ENCODE measurements around the gene CTNNA1. TPM values are rescaled to one million over a fixed set of nuclear protein-coding genes. Genes with fewer than 3 reads are reported as not detected.
A peak's percentile ranks its signal among the peaks of the same experiment; 100 is the strongest.

CTNNA1 gene
- total RNA-seq, 1 donor from 2014 or later, result 359 TPM

GRCh38 chr5:138844812-138845513 lies 91.7 kb downstream of the CTNNA1 start:
- DNase-seq (ENCODE audit: low read depth) (peak; percentile 94), FAIRE-seq (peak; percentile 97)
- Histone ChIP-seq H2AFZ (ENCODE audit: low read depth, low read length) (no peak overlapping the region), H3K4me1 (ENCODE audit: insufficient read depth, low read length) (peaks cover 29% of the 10 kb centered on the region), H3K27me3 (ENCODE audit: insufficient read depth, low read length) (no peaks in the 10 kb centered on the region), H3K4me3 (ENCODE audit: insufficient read depth, low read depth, low read length) (no peak overlapping the region), H3K9ac (ENCODE audit: low read length) (peak overlapping the region; percentile 50), H3K36me3 (ENCODE audit: insufficient read depth, low read length) (peaks cover 2% of the 10 kb centered on the region), H4K20me1 (ENCODE audit: insufficient read depth, low read length) (peaks cover 71% of the 10 kb centered on the region), H3K9me3 (ENCODE audit: insufficient read depth, low read depth, low read length) (no peaks in the 10 kb centered on the region), H3K27ac (ENCODE audit: low read depth, low read length) (peak overlapping the region; percentile 59), H3K4me2 (ENCODE audit: low read length) (peak overlapping the region; percentile 65), H3K79me2 (ENCODE audit: insufficient read depth, low read length) (peaks cover 94% of the 10 kb centered on the region)
- H3K27me3 Mint-ChIP-seq (ENCODE audit: low read depth, unreplicated experiment), result no peaks in the 10 kb centered on the region
- TF ChIP-seq CTCF (IDR thresholded peaks at IDR 0.05; ENCODE audit: insufficient read depth, low read depth, low read length), result no peak
- no peak for TF ChIP-seq EZH2 (IDR thresholded peaks at IDR 0.05; ENCODE audit: insufficient read depth, low read length)
- H3K27ac Mint-ChIP-seq (ENCODE audit: unreplicated experiment), result peak overlapping the region; percentile 81
- peaks cover 2% of the 10 kb centered on the region for H3K36me3 Mint-ChIP-seq (ENCODE audit: low read depth, unreplicated experiment)
- H3K9me3 Mint-ChIP-seq (ENCODE audit: unreplicated experiment), result no peaks in the 10 kb centered on the region
- peak overlapping the region; percentile 40 for H3K4me3 Mint-ChIP-seq (ENCODE audit: unreplicated experiment)
- peaks cover 41% of the 10 kb centered on the region for H3K4me1 Mint-ChIP-seq (ENCODE audit: low read depth, unreplicated experiment)

- Histone ChIP-seq H3K4me1 (ENCODE audit: insufficient read depth, low read length) (peaks cover 16% of the 10 kb centered on the region), H3K9ac (ENCODE audit: low read length) (no peak overlapping the region), H3K79me2 (ENCODE audit: insufficient read depth, low read length) (peaks cover 90% of the 10 kb centered on the region), H3K36me3 (ENCODE audit: insufficient read depth, low read length) (peaks cover 2% of the 10 kb centered on the region), H2AFZ (ENCODE audit: low read depth, low read length) (no peak overlapping the region), H4K20me1 (ENCODE audit: insufficient read depth, low read length) (peaks cover 74% of the 10 kb centered on the region), H3K9me3 (ENCODE audit: insufficient read depth, low read depth, low read length) (no peaks in the 10 kb centered on the region), H3K4me2 (ENCODE audit: low read length) (no peak overlapping the region), H3K27ac (ENCODE audit: low read depth, low read length) (no peak overlapping the region), H3K27me3 (ENCODE audit: insufficient read depth, low read length) (no peaks in the 10 kb centered on the region), H3K4me3 (ENCODE audit: insufficient read depth, low read depth, low read length) (no peak overlapping the region)
- H3K9me3 Mint-ChIP-seq (ENCODE audit: unreplicated experiment), result no peaks in the 10 kb centered on the region
- no peak overlapping the region for H3K27ac Mint-ChIP-seq (ENCODE audit: unreplicated experiment)
- H3K4me1 Mint-ChIP-seq (ENCODE audit: low read depth, unreplicated experiment), result peaks cover 35% of the 10 kb centered on the region
- FAIRE-seq (no peak), DNase-seq (ENCODE audit: low read depth) (peak; percentile 51)
- H3K4me3 Mint-ChIP-seq (ENCODE audit: unreplicated experiment), result no peak overlapping the region
- no peak for TF ChIP-seq CTCF (IDR thresholded peaks at IDR 0.05; ENCODE audit: insufficient read depth, low read depth, low read length)
- TF ChIP-seq EZH2 (IDR thresholded peaks at IDR 0.05; ENCODE audit: insufficient read depth, low read length), result no peak
- H3K27me3 Mint-ChIP-seq (ENCODE audit: low read depth, unreplicated experiment), result no peaks in the 10 kb centered on the region
- H3K36me3 Mint-ChIP-seq (ENCODE audit: low read depth, unreplicated experiment), result peaks cover 2% of the 10 kb centered on the region
Observed at GRCh38 chr5:138849439-138849838, 96.2 kb downstream of the CTNNA1 start.

- Mint-ChIP-seq H3K27me3 (ENCODE audit: low read depth, unreplicated experiment) (no peaks in the 10 kb centered on the region), H3K9me3 (ENCODE audit: unreplicated experiment) (no peaks in the 10 kb centered on the region), H3K4me3 (ENCODE audit: unreplicated experiment) (no peak overlapping the region), H3K4me1 (ENCODE audit: low read depth, unreplicated experiment) (peaks cover 35% of the 10 kb centered on the region), H3K36me3 (ENCODE audit: low read depth, unreplicated experiment) (peaks cover 2% of the 10 kb centered on the region), H3K27ac (ENCODE audit: unreplicated experiment) (no peak overlapping the region)
- Histone ChIP-seq H3K27ac (ENCODE audit: low read depth, low read length) (no peak overlapping the region), H3K9ac (ENCODE audit: low read length) (no peak overlapping the region), H3K27me3 (ENCODE audit: insufficient read depth, low read length) (no peaks in the 10 kb centered on the region), H3K4me3 (ENCODE audit: insufficient read depth, low read depth, low read length) (no peak overlapping the region), H4K20me1 (ENCODE audit: insufficient read depth, low read length) (peaks cover 75% of the 10 kb centered on the region), H3K4me1 (ENCODE audit: insufficient read depth, low read length) (peaks cover 12% of the 10 kb centered on the region), H3K79me2 (ENCODE audit: insufficient read depth, low read length) (peaks cover 91% of the 10 kb centered on the region), H3K4me2 (ENCODE audit: low read length) (no peak overlapping the region), H2AFZ (ENCODE audit: low read depth, low read length) (no peak overlapping the region), H3K36me3 (ENCODE audit: insufficient read depth, low read length) (peaks cover 2% of the 10 kb centered on the region), H3K9me3 (ENCODE audit: insufficient read depth, low read depth, low read length) (no peaks in the 10 kb centered on the region)
- no peak for TF ChIP-seq EZH2 (IDR thresholded peaks at IDR 0.05; ENCODE audit: insufficient read depth, low read length)
- no peak for TF ChIP-seq CTCF (IDR thresholded peaks at IDR 0.05; ENCODE audit: insufficient read depth, low read depth, low read length)
- FAIRE-seq (no peak), DNase-seq (ENCODE audit: low read depth) (no peak)
Observed at GRCh38 chr5:138849882-138850281, 96.7 kb downstream of the CTNNA1 start.

Data from astrocyte (in vitro differentiated cells and primary cell).